Panc1 (cell line): ENCODE measurements around the gene SPRED2. TPM values are rescaled to one million over a fixed set of nuclear protein-coding genes. Genes with fewer than 3 reads are reported as not detected.

Source experiments
- ATAC-seq: fragments of 200-7000 bp; cut with Tn5 transposase; 2 replicates; pipeline ENCODE4 v1.9.1; 2020; ENCODE audit warnings: mild to moderate bottlenecking, moderate library complexity
- BruUV-seq: library from RNA; stranded (reverse); fragments of 400-500 nt; replicated peaks from 2 replicates; lab custom pipeline; 2021; lab: Mats Ljungman, UMichigan
- CTCF ChIA-PET: fragments of 300-600 bp; sonication (Branson Sonifier 250); formaldehyde crosslinking; loops from one replicate; lab custom pipeline; 2022; ENCODE audit warnings: antibody characterized with exemption; lab: Charles Lee
- POLR2A ChIA-PET: fragments of 300-600 bp; sonication (Branson Sonifier 250); formaldehyde crosslinking; loops from one replicate; lab custom pipeline; 2022; ENCODE audit warnings: antibody characterized with exemption; lab: Charles Lee
- DNase-seq: peaks from one replicate; pipeline ENCODE4 v3.0.0-alpha.2; 2010; ENCODE audit warnings: low read depth, low spot score
- H3K27ac ChIP-seq: 2 replicates; pipeline ENCODE4 v1.5.1; 2011; ENCODE audit warnings: mild to moderate bottlenecking, low read length, inconsistent platforms
- H3K27me3 ChIP-seq: fragments of 200-500 bp; sonication (Bioruptor generic); 2 replicates; pipeline ENCODE4 v1.6.0; 2014; ENCODE audit warnings: low read length, inconsistent platforms; ENCODE audit not compliant: control insufficient read depth, insufficient read depth
- H3K36me3 ChIP-seq: fragments of 200-500 bp; sonication (Bioruptor generic); 2 replicates; pipeline ENCODE4 v1.5.1; 2014; ENCODE audit warnings: inconsistent platforms, mild to moderate bottlenecking, low read length, moderate library complexity; ENCODE audit not compliant: control insufficient read depth, insufficient read depth
- H3K4me1 ChIP-seq: 2 replicates; pipeline ENCODE4 v1.5.1; 2011; ENCODE audit warnings: inconsistent platforms, mild to moderate bottlenecking, low read length, moderate library complexity; ENCODE audit not compliant: control insufficient read depth, insufficient read depth
- H3K4me3 ChIP-seq, 2 experiments: 2 replicates each; pipeline ENCODE4 v1.5.1; 2011 to 2012; ENCODE audit warnings: low read depth in 2 of 2, low read length in 2 of 2, mild to moderate bottlenecking in 2 of 2, inconsistent platforms in 1 of 2, moderate library complexity in 1 of 2
- H3K9me3 ChIP-seq: fragments of 200-500 bp; sonication (Bioruptor generic); 2 replicates; pipeline ENCODE4 v1.5.1; 2014; ENCODE audit warnings: low read depth, mild to moderate bottlenecking, inconsistent platforms, low read length, moderate library complexity; ENCODE audit not compliant: control insufficient read depth, insufficient read depth
- CTCF ChIP-seq: fragments of 450-650 bp; IDR thresholded peaks from 2 replicates; pipeline ENCODE4 v1.5.1; 2017; ENCODE audit warnings: mild to moderate bottlenecking
- POLR2AphosphoS5 ChIP-seq: IDR thresholded peaks from 2 replicates; pipeline ENCODE4 v1.6.1; 2012; ENCODE audit warnings: mild to moderate bottlenecking, low read depth, low read length, moderate library complexity
- REST ChIP-seq, 2 experiments: IDR thresholded peaks; 2 replicates each; pipeline ENCODE4 v1.6.1; 2011 to 2012; ENCODE audit warnings: low read depth in 2 of 2, control low read depth in 1 of 2, low read length in 1 of 2, mild to moderate bottlenecking in 1 of 2, moderate library complexity in 1 of 2; ENCODE audit not compliant: insufficient read depth in 1 of 2
- SIN3A ChIP-seq: IDR thresholded peaks from 2 replicates; pipeline ENCODE4 v1.6.1; 2012; ENCODE audit warnings: low read depth, mild to moderate bottlenecking, low read length, moderate library complexity, borderline replicate concordance; ENCODE audit not compliant: insufficient read depth
- TCF7L2 ChIP-seq: IDR thresholded peaks from 2 replicates; pipeline ENCODE4 v1.6.1; 2011; ENCODE audit warnings: mild to moderate bottlenecking, low read depth, low read length, inconsistent platforms
- in situ Hi-C: cut with HindIII; loops from 2 replicates; pipeline ENCODE4 v1.10.0; 2016; ENCODE audit warnings: low sequenced_read_pairs, low pct_unique_long_range_greater_than_20kb
- intact Hi-C: fragments of 100-400 bp; cut with micrococcal nuclease; formaldehyde crosslinking; loops from one replicate; pipeline ENCODE4 v1.10.0; 2022; ENCODE audit not compliant: unreplicated experiment
- total RNA-seq: library from RNA; stranded (reverse); gene quantifications from one replicate; pipeline ENCODE4 v1.2.1, GENCODE V29; 2021; ENCODE audit not compliant: unreplicated experiment

The SPRED2 gene
- total RNA-seq, 1 experiment from 2014 or later: 60.1 TPM

- H3K27me3 ChIP-seq: no peaks in the 10 kb centered on the region
- no peak for DNase-seq
- no peak for ATAC-seq
- ChIA-PET CTCF (no interaction called here), POLR2A (no interaction called here)
- no TSS peak for BruUV-seq
- H3K4me3 ChIP-seq: no peak overlapping the region
- intact Hi-C loops: no loop called here
- in situ Hi-C loops: no loop called here
- peaks cover 65% of the 10 kb centered on the region for H3K4me1 ChIP-seq
- no peaks in the 10 kb centered on the region for H3K36me3 ChIP-seq
- TF ChIP-seq CTCF (no peak), POLR2AphosphoS5 (no peak), SIN3A (no peak), REST (IDR thresholded peaks at IDR 0.05; ENCODE audit: insufficient read depth in 1 of 2, low read depth in 2 of 2, low read length in 1 of 2) (no peak), TCF7L2 (no peak)
- no peak overlapping the region for H3K27ac ChIP-seq
- H3K9me3 ChIP-seq: no peaks in the 10 kb centered on the region
Measured at GRCh38 chr2:65393743-65394422, 38.5 kb downstream of the SPRED2 start.

- intact Hi-C loops: no loop called here
- TF ChIP-seq REST (IDR thresholded peaks at IDR 0.05; ENCODE audit: insufficient read depth in 1 of 2, low read depth in 2 of 2, low read length in 1 of 2) (no peak), TCF7L2 (no peak), CTCF (no peak), POLR2AphosphoS5 (no peak)
- Histone ChIP-seq H3K4me3 (no peak overlapping the region), H3K9me3 (no peaks in the 10 kb centered on the region), H3K27me3 (no peaks in the 10 kb centered on the region), H3K27ac (no peak overlapping the region), H3K4me1 (peaks cover 73% of the 10 kb centered on the region), H3K36me3 (no peaks in the 10 kb centered on the region)
- ATAC-seq (no peak), DNase-seq (no peak)
- POLR2A ChIA-PET: no interaction called here
- in situ Hi-C loops: no loop called here
- BruUV-seq: no TSS peak
- CTCF ChIA-PET: interaction anchor here (0.5 to 0.6 kb wide), 2 partner anchors 14 to 37 kb away, joined by 5 to 6 read pairs; no protein-coding TSS in a partner anchor
Measured at GRCh38 chr2:65393046-65393445, 39.4 kb downstream of the SPRED2 start.
